GM12872 (cell line): ENCODE measurements around the gene CLEC16A.

Experiments used
- TF ChIP-seq, protein P1 (sequence below): IDR thresholded peaks from 3 replicates; pipeline ENCODE4 v1.5.1; 2011; ENCODE audit warnings: low read depth, mild to moderate bottlenecking, low read length, moderate library complexity; ENCODE audit not compliant: insufficient read depth

Gene CLEC16A

DNA sequence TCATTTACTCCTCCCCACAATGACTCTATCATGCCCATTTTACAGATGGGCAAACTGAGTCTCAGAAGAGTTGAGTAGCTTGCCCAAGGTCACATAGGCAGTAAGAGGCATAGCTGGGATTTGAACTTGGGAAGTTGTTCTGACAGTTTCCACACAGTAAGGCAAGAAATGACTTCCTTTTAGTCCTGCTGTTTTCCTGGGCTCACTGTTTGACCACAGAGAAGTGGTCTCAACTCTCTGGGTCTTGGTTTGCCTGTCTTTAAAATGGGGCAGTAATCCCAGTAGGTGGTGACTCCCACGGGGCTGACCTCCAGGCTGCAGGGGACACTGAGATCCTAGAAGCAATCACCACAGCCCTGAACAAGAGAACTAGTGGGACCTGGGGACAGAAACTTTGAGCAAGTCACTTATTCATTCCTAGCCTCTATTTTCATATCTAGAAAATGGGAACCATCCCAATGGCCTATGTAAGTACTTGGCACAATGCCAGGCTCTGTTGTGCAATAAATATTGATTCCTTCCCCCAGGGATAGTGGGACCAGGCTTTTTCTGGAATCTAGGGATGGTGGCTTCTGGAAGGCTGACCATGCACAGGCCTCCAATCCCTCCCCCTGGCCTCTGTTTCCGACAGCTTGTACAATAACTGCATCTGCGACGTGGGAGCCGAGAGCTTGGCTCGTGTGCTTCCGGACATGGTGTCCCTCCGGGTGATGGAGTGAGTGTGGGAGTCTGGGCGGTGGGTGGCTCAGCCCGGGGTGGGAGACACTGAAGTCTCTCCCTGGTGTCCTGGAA is 22.6 kb upstream of the CLEC16A start:
- TF ChIP-seq, protein P1, sequence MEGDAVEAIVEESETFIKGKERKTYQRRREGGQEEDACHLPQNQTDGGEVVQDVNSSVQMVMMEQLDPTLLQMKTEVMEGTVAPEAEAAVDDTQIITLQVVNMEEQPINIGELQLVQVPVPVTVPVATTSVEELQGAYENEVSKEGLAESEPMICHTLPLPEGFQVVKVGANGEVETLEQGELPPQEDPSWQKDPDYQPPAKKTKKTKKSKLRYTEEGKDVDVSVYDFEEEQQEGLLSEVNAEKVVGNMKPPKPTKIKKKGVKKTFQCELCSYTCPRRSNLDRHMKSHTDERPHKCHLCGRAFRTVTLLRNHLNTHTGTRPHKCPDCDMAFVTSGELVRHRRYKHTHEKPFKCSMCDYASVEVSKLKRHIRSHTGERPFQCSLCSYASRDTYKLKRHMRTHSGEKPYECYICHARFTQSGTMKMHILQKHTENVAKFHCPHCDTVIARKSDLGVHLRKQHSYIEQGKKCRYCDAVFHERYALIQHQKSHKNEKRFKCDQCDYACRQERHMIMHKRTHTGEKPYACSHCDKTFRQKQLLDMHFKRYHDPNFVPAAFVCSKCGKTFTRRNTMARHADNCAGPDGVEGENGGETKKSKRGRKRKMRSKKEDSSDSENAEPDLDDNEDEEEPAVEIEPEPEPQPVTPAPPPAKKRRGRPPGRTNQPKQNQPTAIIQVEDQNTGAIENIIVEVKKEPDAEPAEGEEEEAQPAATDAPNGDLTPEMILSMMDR: no peak

DNA sequence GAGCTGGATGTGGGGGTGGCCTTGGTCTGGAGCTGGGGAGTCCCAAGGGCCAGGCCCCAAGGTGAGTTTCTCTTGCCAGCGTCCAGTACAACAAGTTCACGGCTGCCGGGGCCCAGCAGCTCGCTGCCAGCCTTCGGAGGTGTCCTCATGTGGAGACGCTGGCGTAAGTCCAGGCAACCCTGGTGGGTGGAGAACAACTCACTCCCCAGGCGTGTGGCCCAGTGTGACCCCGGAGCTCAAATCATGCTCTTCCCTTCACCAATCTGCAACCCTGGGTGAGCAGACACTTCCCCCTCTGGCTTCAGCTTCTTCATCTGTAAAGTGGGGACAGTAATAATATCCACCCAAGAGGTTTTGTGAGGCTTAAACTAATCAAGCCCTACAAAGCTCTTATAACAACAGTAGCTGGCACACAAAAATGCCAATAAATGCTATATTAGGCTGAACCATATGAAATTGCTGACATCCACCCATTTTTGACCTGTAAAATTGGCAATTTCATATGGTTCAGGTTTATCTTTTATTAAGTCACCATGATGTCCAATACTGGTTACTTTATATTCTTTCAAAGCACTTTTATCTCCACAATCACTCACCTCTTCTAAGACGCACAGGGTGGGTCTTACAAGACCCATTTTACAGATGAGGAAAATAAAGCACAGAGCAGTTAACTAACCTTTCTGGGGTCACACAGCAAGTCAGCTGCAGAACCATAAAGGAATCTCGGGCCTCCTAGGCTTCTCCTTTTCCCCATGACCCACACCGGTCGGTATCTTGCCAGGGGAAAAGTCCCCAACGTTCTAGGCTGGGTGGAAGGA is 21.8 kb upstream of the CLEC16A start:
- TF ChIP-seq, protein P1: no peak

DNA sequence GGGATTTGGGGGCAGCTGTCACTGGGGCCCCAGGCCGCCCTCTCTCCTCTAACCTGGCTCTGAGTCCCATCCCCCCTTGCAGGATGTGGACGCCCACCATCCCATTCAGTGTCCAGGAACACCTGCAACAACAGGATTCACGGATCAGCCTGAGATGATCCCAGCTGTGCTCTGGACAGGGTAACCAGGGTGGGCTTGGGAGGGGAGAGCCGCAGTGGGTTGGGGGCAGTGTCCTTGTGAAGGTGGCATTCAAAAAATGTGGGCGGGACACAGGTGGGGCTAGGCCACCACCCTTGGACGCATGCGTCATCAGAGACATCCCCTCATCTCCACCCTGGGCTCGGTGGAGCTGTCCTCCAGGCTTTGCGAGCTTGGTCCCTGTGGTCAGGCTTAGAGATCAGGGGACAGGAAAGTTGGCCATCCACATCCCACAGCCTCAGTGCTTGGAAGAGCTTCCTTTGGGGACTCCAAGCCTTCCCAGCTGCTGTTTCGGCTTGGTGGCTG is 21.2 kb upstream of the CLEC16A start:
- TF ChIP-seq, protein P1: no peak

DNA sequence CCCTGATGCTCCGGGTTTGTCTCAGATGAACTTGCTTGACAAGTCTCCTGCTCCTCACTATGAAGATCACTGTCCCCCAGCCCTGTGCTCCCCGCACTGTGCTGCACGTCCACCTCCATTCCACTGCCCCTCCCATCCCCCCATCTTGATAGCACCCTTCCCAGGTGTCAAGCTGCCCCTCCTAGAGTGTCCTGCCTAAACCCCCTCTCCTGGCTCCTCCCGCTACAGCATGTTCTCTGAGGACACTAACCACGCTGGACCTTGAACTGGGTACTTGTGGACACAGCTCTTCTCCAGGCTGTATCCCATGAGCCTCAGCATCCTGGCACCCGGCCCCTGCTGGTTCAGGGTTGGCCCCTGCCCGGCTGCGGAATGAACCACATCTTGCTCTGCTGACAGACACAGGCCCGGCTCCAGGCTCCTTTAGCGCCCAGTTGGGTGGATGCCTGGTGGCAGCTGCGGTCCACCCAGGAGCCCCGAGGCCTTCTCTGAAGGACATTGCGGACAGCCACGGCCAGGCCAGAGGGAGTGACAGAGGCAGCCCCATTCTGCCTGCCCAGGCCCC is 20.6 kb upstream of the CLEC16A start:
- TF ChIP-seq, protein P1: no peak

DNA sequence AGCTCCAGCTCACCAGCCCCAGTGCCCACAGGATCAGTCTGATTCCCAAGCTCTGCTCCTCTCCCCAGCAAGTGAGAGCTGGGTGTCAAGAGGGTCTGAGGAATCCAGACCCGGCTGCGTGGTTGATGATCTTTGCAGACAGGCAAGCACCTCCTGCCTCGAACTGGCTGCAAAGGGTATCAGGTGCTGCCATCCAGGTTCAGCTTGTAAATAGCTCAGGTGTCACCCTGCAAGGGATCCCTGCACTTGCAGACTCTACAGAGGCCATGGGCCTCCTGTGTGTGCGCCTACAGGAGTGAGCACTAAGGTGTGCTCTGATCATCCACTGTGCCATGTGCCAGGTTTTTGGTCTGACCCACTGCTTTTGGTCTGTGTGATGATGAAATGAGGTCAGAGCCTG is 18.3 kb upstream of the CLEC16A start:
- TF ChIP-seq, protein P1: no peak

DNA sequence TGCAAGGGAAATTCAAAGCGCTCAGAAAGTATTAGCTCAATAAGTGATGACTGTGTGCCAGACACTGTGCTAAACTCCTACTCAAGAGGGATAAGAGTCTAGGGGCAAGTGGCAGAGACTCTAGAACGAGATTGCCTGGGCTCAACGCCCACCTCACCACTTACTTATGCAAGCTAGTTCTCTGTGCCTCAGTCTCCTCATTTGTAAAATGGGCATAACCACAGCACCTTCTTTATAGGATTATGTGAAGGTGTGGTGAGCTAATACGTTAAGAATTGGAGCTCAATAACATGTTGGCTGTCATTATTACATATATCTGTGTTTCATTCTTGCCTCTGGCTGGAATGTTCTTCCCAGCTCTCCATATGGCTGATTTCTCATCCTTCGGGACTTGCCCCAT is 17.5 kb upstream of the CLEC16A start:
- TF ChIP-seq, protein P1: no peak

DNA sequence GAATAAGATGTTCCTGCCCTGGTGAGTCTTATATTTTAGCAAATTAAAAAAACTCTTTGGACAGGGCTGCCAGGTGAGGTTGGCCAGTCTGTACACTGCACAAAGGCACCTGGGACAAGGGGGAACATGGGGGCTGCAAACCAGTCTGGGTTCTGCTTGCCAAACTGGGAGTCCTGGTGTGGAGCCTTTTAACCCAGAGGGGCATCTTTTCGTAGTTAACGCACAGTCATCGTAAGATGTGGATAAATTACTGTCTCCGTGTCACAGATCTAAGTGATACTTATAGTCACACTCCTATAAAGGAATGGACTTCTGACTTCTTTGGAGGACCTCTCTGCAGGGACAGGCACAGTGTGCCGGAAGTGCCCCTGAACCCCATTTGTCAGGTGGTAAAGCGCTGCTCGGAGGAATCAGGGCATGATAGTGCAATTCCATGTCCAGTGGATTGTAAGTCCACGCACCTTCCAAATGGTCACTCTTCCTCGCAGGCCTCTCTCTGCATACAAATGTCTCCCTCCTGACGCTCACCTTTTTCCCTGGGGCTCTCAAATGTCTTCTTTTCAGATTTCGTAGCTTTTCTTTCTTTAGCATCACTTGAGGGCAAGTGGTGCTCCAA is 16.8 kb upstream of the CLEC16A start:
- TF ChIP-seq, protein P1: no peak
